GM18508 (cell line): Measurements from ENCODE around the gene GM2A.

Experiments
- ATAC-seq: cut with Tn5 transposase; IDR thresholded peaks from one replicate; pipeline ENCODE4 v1.9.1; 2021; ENCODE audit warnings: moderate number of reproducible peaks; ENCODE audit not compliant: insufficient read depth, unreplicated experiment

The GM2A gene

GRCh38 chr5:151318850-151319732, 66.1 kb downstream of the GM2A start:
- no peak for ATAC-seq
